ENCODE data around the gene DIDO1.

Gene DIDO1

DNA sequence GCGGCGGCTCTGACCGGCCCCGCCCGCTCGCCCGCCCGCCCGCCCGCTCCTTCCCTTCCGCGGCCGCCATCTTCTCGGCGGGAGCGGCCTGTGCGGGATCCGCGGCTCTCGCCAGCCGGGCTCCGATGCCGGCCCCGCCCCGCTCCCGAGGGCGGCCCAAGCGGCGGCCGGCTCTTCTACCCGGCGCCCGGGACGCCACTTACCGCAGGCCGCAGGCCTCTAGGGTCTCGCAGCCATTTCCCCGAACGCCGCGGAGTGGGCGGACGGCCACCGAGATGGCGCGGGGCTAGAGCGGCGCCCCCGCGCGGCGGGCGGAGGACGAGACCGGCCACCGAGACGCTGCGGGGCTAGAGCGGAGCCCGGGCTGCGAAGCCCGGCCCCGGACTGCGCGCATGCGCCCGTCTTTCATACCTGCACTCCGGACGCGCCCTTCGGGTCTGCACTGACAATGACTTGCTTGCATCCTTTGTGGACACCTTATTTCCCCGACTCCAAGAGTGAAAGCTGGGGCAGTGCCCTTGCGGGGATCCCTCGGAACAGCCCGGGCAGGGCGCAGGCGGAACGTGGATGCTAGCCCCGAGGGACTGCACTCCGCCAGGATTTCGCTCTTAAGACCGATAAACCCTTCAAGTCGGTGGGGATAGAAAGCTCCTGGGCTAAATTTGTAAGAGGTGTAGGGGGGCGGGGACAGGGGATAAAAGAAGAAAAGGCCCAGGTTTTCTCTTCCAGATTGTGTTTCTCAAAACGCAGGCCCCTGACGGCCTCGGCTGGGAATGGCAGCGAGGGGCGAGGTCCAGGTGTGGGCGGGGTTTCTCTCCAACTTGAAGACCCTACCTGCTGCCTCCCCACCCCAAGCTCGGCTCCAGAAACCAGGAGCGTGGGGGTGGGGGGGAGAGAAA, at the start of gene DIDO1:
Gene DIDO1, minus strand, starts transcription at position 277 of the 899 bp plus-strand sequence.
- peak; percentile 16 for DNase-seq

DNA sequence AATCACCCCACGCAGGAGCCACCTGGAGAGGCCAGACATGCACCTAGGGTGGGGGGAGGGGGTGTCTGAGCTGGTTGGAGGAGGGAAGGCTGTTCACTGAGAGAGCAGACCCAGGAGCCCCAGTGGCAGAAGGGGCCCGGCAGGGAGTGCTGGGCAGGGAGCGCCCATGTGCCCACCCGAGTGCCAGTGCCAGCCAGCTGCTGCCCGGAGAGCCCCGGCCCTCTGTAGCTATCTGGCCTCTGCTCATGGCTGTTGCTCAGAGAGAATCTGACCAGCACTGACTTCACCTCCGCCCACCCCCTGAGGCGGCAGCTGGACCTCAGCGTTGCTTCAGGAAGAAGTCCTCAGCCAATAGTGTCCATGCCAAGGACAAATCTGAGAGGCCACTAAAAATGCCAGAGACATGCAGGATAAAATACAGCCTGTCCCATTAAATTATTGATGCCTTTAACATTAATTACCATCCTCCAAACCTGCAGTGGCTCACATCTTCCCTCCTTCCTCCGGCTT, 49.0 kb upstream of the DIDO1 start:
- no peak for DNase-seq

DNA sequence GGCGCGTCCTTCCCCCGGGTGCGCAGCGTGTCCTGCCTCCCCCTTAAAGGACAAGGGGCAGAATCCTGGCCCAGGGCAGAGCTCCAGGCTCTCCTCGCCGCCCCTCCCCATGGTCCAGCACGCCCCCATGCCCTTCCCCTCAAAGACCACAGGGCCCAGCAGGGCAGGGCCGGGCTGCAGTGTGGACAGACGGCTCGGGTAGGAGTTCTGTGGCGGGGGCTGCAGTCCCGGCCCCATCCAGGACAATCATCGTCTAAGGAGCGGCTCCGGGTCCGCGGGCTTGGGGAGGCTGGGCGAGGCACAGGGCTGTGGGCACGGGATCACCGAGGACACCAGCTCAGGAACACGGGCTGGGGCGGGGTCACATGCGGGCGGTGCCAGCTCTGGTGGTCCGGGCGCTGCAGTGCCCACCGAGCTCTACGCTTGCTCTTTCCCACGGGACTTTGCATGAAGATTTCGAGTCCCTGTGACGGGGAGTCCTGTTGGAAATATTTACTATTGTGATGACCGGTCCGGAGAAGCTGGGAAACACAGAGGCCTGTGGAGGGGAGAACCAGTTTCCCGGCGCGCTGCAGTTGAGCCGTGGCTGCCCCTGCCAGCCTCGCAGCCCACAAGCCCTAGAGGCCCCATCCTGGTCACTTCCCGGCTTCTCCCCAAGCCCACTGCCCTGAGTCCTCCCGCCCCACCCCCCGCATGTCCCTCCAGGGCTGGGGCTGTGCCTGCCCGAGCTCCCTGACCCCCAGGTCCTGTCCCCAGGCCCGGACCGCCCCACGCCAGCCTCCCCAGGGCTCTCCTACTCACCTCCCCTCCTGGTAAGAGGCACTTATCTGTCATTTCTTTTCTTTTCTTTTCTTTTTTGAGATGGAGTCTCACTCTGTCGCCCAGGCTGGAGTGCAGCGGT, 46.8 kb upstream of the DIDO1 start:
- no peak for DNase-seq

DNA sequence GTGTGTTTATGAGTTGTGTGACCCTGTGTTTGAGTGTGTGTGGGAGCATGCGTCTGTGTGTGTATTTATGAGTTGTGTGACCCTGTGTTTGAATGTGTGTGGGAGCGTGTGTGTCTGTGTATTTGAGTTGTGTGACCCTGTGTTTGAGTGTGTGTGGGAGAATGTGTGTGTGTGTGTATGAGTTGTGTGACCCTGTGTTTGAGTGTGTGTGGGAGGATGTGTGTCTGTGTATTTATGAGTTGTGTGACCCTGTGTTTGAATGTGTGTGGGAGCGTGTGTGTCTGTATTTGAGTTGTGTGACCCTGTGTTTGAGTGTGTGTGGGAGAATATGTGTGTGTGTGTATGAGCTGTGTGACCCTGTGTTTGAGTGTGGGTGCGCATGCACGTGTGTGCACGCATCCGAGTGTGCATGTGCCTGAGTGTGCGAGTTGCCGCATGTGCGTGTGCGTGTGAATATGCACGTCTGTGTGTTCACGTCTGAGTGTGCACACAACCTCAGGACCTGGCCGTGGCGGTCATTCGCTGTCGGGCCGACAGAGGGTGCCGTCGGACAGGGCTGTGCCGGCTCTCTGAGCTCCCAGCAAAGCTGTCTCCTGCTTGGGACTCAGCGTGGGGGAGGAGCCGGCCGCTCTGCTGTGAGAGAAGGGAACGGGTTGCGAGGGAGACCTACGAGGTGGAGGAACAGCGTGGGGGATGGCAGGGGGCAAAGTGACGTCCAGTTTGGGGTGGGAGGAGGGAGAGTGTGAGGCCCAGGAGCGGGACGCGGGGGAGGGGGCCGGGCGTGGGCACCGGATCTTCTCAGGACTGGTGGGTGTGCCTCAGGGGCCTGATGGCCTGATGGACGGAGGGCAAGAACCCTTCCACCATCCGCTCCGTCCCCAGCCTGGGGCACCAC, 45.9 kb upstream of the DIDO1 start:
- no peak for DNase-seq

DNA sequence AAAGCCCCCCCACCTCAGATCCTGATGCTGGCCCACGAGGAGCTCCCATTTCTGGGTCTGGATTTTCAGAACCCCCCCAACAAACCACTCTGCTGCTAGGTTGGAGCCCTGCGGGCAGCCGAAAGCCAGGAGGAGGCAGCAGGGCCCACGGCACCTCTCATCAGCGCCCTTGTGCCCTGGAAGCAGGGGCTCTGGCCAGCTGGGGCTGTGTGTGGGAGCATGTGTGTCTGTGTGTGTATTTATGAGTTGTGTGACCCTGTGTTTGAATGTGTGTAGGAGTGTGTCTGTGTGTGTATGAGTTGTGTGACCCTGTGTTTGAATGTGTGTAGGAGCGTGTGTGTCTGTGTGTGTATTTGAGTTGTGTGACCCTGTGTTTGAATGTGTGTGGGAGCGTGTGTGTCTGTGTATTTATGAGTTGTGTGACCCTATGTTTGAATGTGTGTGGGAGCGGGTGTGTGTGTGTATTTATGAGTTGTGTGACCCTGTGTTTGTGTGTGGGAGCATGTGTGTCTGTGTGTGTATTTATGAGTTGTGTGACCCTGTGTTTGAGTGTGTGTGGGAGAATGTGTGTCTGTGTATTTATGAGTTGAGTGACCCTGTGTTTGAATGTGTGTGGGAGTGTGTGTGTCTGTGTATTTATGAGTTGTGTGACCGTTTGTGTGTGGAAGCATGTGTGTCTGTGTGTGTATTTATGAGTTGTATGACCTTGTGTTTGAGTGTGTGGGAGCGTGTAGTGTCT, 45.1 kb upstream of the DIDO1 start:
- no peak for DNase-seq

DNA sequence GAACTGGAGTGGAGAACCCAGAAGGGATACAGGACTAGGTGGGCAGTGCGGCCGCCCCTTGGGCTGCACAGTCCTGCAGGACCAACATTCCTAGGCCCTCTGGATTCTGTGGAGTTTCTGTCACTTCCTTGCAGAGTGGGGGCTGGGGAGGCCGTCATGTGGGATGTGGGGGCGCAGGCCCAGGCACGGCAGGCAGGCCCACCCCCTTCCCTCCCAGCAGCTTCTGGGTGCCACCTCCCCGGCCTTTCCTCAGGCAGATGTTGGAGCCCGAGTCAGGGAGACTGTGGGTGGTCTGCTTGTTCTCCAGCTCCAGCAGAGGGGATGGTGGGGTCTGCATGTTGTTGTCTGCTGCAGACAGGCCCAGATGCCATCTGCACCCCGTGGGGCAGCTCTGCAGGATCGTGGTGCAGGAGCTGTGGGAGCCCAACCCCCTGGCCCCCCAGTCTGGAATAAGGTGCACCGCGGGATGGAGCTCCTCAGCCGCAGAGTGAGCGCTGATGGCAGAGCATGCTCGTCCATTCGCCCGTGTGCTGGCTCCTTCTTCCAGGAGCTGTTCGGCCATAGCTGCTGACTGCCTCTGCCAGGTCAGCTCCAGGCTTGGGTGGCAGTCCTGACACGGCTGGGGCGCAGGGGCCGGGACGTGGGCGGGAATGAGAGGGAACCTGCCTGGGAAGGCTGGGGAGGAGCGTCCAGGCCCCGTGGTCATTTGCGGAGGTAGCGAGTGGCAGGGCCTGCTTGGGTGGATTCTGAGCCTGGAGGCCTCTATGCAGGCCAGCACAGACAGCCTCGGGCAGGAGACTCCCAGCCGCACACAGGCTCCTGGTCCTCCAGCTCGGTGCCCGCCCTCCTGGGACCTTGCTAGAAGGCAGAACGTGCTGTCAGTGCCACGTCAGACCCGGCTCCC, 44.3 kb upstream of the DIDO1 start:
- DNase-seq = no peak

DNA sequence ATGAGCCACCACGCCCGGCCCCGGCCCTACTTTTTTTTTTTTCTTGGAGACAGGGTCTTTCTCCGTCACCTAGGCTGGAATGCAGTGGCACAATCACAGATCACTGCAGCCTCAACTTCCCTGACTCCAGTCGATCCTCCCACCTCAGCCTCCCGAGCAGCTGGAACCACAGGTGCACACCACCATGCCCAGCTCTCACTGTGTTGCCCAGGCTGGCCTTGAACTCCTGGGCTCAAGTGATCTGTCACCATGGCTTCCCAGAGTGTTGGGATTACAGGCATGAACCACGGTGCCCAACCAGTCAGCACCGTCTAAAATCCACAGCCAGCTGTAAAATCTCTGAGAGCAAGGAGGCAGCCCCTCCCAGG, 43.6 kb upstream of the DIDO1 start:
- no peak for DNase-seq

DNA sequence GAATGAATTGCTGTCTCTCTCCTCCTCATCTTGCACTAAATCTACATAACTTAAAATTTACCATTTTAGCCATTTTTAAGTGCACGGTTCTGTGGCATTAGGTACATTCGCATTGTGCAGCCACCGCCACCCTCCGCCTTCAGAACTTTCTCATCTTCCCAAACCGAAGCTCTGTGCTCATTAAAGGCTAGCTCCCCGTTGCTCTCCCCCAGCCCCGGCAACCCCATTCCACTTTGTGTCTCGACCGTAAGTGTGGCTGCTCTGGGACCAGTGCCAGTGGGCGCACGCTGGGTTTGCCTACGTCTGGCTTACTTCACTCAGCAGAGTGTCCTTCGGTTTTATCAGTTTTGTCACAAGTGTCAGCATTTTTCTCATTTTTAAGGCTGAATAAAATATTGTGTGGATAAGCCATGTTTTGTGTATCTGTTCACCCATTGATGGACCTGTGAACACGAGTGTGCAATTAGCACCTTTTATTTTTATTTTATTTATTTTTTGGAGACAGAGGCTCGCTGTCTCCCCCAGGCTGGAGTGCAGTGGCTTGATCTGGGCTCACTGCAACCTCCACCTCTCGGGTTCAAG, 43.0 kb upstream of the DIDO1 start:
- DNase-seq = no peak

DNA sequence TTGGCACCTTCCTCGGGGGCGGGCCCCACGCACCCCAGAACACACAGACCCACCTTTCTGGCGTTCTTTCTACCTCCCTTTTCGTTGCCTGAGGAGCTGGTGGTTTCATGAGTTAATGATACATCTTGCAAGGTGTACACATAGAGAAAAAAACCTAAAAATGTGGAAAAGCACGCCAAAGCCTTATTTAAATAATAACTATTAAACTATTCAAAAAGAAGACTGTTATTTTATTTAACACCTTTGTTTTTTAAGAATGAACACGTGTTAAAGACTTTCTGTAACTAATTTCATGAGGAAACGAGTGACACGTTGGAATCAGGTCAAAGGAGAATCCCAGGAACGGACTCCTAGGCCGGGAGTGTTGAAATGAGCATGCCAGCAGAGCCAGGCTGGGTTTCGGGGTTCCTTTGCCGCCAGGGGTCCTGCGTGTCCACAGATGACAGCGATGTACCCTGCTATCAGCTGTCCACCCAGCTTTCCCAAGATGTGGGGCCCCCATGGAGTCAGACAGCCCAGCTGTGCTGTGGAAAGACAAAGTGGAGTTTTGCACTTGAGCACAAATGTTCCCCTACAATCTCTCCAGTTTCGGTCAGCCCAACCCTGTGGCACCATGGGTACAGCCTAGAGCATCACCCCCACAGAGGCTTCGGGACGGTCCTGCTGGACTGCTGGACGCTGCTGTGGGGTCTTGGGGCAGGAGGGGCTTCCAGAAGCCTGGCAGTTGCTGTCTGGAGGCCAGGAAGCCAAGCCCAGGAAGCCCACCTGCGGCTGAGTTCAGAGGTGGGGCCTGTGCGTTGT, 42.3 kb upstream of the DIDO1 start:
- DNase-seq = no peak

DNA sequence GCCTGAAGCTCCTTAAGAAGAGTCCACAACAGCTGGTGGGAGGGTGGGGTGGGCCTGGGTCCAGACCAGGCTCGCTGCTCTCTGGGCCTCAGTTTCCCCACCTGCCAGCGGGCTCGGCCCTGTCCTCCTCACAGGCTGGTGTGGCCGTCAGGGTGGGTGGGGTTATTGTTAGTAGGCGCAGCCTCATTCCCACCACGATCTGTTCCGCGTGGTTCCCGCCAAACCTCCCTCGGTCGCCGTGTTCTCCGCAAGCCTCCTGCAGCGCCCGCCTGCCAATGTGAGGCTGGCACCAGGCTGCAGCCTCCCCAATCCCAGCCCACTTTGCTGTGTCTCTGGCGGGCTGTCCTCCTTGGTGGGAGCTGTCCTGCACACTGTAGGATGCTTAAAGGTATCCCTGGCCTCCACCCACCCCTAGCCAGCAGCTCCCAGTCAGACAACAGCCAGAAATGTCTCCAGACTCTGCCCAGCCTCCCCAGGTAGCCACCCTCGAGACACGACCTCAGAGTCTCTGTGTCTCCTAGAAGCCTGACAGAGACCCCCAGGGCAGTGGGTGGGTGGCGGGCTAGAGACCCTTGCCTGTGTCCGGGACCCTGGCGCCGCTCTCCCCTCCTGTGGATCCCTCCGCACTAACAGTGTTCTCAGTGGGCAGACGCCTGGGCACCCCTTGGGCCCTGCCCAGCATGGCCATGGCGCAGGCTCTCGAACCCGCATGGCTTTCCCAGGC, 41.5 kb upstream of the DIDO1 start:
- no peak for DNase-seq

DNA sequence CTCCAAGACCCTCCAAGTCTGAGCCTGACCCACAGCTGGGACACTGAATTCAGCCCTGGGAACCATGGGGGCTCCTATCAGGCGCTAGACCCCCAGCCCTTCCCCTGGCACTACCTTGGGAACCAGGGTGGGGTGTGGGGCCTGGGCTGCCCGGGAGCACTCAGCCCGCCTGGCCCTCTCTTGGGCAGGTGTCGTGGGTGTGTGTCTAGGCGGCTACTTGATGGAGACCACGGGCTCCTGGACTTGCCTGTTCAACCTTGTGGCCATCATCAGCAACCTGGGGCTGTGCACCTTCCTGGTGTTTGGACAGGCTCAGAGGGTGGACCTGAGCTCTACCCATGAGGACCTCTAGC, 40.8 kb upstream of the DIDO1 start:
- DNase-seq = no peak

DNA sequence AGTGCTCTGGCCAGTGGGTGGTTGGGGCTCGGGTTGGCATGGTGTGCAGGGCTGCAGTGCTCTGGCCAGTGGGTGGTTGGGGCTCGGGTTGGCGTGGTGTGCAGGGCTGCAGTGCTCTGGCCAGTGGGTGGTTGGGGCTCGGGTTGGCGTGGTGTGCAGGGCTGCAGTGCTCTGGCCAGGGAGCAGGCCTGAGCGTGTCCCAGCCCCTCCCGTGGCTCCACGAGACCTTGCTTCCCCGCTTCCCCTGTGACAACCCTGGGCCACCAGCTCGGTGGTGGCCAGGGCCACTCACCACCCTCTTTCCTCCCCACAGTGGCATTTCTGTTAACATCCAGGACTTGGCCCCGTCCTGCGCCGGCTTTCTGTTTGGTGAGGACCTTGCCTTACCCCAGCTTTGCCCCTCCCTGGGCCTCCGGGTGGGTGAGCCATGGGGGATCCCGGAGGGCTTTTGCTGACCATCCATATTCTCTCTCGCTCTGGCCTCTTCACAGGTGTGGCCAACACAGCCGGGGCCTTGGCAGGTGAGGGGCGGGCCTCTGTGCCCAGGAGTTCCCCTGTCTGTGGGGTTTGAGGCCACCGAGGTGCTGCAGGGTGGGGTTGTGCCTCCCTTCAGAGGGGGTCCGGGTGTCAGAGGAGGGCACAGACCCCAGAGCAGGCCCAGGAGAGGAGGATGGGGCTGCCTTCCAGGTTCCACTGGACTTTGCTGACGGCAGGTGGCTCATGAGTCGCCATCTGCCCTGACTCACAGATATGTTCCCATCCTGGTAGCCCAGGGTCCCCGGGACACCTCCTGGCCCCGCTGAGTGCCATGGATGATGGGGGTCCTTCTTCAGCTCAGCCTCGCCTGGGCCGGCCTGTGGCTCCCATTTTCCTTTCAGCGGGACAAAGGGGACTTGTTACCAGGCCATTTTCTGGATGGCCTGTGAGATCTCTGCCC, 40.2 kb upstream of the DIDO1 start:
- DNase-seq = no peak

DNA sequence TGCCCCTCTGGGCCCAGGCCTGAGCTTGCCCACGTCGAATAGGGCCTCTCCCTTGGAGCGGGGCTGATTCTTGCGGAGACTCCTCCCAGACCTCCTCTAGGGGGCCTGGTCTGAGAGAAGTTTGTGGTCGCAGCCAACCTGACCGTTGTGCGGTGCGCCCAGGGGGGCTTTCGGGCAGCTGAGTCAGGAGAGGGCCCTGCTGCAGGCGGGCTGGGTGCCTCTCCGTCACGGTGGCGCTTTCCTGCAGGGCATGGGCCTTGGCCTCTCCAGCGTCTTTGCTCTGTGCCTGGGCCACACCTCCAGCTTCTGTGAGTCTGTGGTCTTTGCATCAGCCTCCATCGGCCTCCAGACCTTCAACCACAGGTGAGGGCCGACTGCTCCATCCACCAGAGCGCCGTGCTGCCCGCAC, 39.1 kb upstream of the DIDO1 start:
- DNase-seq = no peak

DNA sequence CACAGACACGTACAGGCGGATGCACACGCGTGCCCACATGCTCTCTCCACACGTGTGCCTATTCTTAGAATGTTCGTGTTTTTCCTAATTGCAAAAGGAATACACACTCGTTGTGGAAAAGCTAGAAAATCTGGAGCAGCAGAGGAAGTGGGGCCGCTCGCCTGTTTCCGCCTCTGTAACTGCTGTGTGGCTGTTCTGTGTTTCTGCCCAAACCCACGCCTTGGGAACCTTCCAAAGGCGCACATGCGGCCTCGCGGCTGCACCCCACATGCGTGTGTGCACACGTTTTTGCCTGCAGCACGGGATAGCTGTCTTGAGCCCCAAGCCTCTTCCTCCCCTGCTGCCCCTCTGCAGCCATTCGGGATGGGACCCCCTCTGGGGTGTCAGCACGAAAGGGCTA, 38.4 kb upstream of the DIDO1 start:
- DNase-seq = no peak

DNA sequence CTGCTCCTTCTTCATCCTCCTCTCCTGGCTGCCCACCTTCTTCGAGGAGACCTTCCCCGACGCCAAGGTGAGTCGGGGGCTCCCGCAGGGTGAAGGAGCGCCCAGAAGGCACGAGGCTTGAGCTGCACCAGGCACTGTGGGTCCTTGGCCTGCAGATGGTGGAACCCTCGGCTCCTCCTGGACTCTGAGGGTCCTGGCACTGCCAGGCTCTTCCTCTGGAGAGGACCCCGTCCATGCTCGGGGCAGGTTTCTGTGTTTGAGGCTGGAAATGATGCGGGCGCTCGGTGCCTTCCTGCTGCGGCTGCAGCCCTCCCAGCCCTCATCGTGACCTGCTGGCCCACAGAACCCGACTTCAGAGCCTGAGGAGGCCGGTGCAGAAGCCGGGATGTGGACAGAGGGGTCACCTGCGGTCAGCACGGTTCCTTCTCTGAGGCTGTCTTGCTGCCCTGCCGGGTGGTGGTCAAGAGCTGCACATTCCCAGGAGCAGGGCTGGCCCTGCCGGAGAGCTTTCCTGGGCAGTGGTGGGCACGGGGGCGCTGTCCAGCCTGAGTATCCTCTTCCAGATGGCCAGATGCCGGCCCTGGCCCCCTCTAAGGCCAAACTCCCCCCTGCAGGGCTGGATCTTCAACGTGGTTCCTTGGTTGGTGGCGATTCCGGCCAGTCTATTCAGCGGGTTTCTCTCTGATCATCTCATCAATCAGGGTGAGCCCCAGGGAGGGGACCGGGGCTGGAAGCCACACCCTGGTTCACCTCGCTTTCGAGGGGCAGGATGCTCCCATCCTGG, 37.5 kb upstream of the DIDO1 start:
- no peak for DNase-seq

DNA sequence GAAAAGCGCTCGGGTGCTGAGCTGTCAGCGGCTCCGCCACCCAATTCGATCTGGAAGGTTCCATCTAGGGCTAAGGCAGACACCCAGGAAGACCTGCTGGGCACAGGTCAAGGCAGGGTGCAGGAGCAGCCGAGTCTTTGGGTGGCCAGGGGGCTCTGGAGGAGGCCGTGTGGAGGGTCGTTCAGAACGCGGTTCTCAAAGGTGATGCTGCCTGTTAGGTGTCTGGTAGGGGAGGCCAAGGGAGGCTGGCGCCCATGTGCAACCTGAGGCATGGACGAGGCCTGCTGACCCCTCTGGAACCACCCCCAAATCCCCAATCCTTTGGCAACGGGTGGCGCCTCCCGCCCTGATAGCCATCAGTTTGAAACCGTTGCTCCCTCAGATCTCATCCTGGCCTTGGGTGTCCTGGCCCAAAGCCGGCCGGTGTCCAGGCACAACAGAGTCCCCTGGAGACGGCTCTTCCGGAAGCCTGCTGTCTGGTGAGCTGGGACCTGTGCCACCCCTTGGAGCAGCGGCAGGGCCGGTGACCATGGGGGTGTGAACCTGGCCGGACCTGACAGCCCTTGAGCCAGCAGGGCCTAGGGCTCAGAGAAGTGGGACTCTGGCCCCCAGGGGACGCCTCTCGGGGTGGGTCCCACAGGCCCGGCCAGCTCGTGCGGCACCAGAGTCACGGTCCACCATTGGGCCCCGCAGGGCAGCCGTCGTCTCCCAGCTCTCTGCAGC, 36.7 kb upstream of the DIDO1 start:
- no peak for DNase-seq
